Measurements from ENCODE around the gene TBC1D14. TPM values are rescaled to one million over a fixed set of nuclear protein-coding genes. Genes with fewer than 3 reads are reported as not detected.

TBC1D14 gene
- total RNA-seq, 1 experiment from 2014 or later = 50.2 TPM

GRCh38 chr4:6991771-6992557 is 82.3 kb downstream of the TBC1D14 start:
- H3K9me3 Mint-ChIP-seq = no peaks in the 10 kb centered on the region
- Histone ChIP-seq H3T11ph (ENCODE audit: low read length) (no peak overlapping the region), H3K4me2 (ENCODE audit: insufficient read depth, insufficient read length, low read length) (no peak overlapping the region), H3K18ac (ENCODE audit: insufficient read length, low read depth, low read length) (no peak overlapping the region), H3K9me3 (ENCODE audit: control insufficient read depth, low read depth, low read length) (no peaks in the 10 kb centered on the region), H3K9ac (ENCODE audit: extremely low read depth, insufficient read length, low read length) (no peak overlapping the region), H2BK120ac (ENCODE audit: low read depth, low read length, poor library complexity, severe bottlenecking) (no peak overlapping the region), H3K14ac (ENCODE audit: insufficient read depth, low read length) (no peak overlapping the region), H3K23ac (ENCODE audit: insufficient read length, low read depth, low read length) (no peak overlapping the region), H3K79me2 (ENCODE audit: insufficient read depth, low read length) (peaks cover 17% of the 10 kb centered on the region; the same call in 1 of the 2 replicates), H4K20me1 (ENCODE audit: control insufficient read depth, insufficient read depth, insufficient read length) (peaks cover 4% of the 10 kb centered on the region), H2AFZ (ENCODE audit: low read length) (no peak overlapping the region), H3K4ac (ENCODE audit: low read depth, low read length) (no peak overlapping the region), H2BK12ac (ENCODE audit: insufficient read length, low read depth, low read length) (no peak overlapping the region), H2BK20ac (ENCODE audit: low read depth, low read length, poor library complexity, severe bottlenecking) (no peak overlapping the region), H4K5ac (ENCODE audit: insufficient read length, low read depth, low read length) (no peak overlapping the region), H2BK15ac (ENCODE audit: low read depth, low read length) (no peak overlapping the region), H4K91ac (ENCODE audit: insufficient read length, low read depth, low read length) (no peak overlapping the region), H3K27ac (ENCODE audit: insufficient read length, low read depth, low read length) (no peak overlapping the region), H2AK5ac (ENCODE audit: insufficient read length, low read length) (no peak overlapping the region), H4K8ac (replicated peaks; ENCODE audit: insufficient read length, low read depth, low read length) (no peak overlapping the region), H3K27me3 (ENCODE audit: insufficient read depth, low read length) (no peaks in the 10 kb centered on the region), H3K56ac (ENCODE audit: insufficient read length, low read depth, low read length) (no peak overlapping the region), H3K4me1 (ENCODE audit: insufficient read depth, low read length) (0 out of 2 replicates have a peak, but pooled peaks cover 5% of the 10 kb centered on the region), H3K79me1 (ENCODE audit: insufficient read depth, low read depth, low read length, poor library complexity, severe bottlenecking) (peaks cover 8% of the 10 kb centered on the region), H2BK5ac (ENCODE audit: insufficient read length, low read length) (no peak overlapping the region), H3K23me2 (ENCODE audit: insufficient read length, low read depth, low read length, poor library complexity, severe bottlenecking) (peaks cover 6% of the 10 kb centered on the region)
- DNase-seq = no peak
- H3K27ac Mint-ChIP-seq = no peak overlapping the region
- WGBS (ENCODE audit: extremely low coverage, insufficient read length, low lambda C conversion rate) = no CpG with 5 or more reads among the region's 15 CpGs
- no peak for TF ChIP-seq CTCF (conservative IDR thresholded peaks at IDR 0.05)
- H3K27me3 Mint-ChIP-seq (ENCODE audit: low read depth) = no peaks in the 10 kb centered on the region
- H3K4me3 Mint-ChIP-seq = no peak overlapping the region
- peaks cover 27 to 28% of the 10 kb centered on the region in 2 experiments for H3K4me1 Mint-ChIP-seq
- peaks cover 12 to 33% (median 27%) of the 10 kb centered on the region in 3 experiments; a peak in 6 of 7 replicates for H3K36me3 Mint-ChIP-seq (ENCODE audit: insufficient read depth in 1 of 3, low read depth in 3 of 3)
